Anterior cingulate cortex (tissue), 58 donors: ENCODE results near the gene SERPINE2.

Experiments
- DNase-seq, 58 donors: peaks; one replicate each; lab custom pipeline; 2025; lab: John Stamatoyannopoulos, UW

Gene SERPINE2

DNA sequence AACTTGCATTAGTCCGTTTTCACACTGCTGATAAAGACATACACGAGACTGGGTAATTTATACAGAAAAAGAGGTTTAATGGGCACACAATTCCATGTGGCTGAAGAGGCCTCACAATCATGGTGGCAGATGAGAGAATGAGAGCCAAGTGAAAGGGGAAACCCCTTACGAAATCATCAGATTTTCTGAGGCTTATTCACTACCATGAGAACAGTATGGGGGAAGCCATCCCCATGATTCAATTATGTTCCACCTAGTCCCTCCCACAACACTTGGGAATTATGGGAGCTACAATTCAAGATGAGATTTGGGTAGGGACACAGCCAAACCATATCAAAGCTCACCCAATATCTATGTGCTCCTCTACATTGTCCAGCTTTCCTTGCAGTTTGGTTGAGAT is 16.0 kb upstream of the SERPINE2 start:
- no peak for DNase-seq

DNA sequence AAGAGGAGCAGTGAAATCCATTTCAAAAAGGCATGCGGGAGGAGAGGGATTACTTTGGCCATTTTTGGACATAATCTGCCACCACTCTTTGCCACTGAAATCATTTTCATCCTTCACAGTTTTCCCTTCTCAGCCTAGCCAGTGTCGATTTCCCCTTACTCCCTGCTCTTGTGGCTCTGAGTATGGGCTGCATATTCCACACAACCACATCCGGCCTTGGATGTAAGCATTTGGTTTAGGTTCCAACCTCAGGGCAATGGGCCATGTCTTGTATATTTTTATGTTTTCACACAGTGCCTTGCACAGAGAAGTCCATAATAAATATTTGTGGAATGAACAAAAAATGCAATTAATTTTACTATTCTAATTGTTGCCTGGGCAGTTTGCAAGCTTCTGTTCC is 7.7 kb upstream of the SERPINE2 start:
- no peak for DNase-seq

DNA sequence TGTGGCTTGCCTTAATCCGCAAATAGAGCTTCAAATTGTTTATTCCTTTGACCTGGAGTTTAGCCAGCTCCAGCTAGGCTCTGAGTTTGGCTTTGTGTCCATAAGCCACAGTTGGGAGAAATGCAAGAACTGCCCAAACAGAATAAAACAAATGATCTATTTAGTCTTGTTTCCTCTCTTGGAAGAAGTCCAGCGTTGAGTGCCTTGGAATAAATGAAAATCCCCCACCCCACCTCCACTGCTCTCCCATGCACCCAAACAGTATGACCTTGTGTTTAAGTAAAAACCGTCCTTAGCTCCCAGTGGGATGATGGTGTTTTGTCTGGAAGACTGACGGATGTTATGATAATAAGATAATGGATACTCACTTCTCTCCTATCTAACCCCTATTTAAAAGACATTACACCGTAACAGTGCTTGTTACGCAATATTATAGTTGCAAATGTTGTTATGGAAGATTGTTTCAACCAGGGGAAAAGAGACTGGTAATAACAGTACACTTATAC is 3.2 kb upstream of the SERPINE2 start:
- peak in 38 of 58 donors; percentile 2 to 77 (median 28) for DNase-seq

DNA sequence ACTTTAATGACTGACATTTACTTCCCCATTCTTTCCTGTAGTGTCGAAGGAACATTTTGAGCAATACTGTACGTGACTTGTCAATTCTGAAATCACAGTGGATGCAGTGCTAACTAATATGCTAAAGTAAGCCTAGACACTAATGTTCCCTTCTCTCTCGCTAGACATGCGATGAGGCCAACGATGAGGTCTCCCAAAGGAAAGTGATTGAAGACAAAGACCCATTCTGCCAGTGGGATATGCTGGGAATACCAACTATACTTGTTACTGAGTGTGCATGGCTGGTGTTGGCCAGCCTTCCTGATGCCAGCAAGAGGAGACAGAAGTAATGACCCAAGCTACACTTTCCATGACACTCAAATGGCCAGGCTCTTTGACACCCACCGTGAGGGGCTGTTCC is 2.5 kb upstream of the SERPINE2 start:
- peak in 47 of 58 donors; percentile 3 to 81 (median 37) for DNase-seq

DNA sequence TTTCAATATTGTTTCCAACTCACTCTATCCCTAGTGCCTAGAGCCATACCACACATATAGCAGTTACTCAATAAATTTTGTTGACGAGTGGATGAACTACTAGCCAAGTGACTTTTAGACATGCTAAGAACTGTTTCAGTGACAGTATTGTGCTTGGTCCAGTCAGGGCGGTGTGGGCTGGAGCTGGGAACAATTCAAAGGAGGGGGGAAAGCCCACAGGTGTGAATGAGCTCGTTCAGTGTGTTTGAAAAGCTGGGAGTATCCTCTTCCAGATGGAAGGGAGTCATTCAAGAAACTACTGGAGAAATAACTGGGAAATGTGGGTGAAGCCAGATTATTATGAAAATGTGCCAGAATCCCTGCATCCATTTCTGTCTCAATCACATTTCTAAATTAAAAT is 1.7 kb upstream of the SERPINE2 start:
- DNase-seq, result no peak

DNA sequence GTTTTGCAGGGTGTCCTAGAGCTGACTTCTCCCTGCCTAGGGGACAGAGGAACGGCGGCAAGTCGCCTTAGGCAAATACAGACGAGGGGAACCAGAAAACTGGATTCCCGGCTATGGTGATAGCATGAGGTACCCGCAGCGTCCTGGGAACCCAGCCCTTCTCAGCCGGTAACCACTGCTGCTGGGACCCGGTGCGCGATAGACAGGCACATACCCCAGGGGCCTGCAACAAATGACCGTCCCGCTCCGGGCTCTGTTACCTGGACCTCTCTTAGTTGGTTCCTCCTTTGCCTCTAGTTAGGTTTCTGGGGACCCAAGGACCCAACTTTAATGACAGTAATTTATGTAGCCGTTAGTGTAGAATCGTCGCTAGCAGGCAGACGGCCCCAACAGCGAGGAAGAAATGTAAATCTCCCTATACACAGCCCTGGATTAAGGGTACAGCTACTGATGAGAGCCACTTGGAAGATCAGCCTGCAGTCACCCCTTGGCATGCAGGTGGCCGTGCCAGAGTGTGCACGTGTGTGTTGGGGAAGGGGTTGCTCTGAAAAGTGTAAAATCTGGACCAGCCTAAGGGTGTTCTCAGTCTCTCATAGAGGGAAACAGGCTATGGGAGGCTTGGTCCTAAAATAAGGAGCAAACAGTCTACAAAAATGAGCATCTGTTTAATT is 819 bp upstream of the SERPINE2 start:
- peak in 7 of 58 donors; percentile 45 to 81 (median 59) for DNase-seq

DNA sequence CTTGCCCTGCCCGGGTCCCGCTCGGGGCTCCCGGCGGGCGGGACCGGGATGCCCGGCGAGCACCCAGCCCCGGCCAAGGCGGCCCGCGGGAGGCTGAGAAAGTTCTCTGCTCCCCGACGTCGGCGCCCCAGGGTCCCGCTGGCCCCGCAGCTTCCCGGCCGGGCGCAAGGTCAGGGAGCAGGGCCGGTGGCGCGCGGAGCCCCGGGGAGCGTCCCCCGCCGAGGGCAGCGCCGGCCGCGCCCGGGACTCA is 331 bp downstream of the SERPINE2 start:
- DNase-seq, result no peak

DNA sequence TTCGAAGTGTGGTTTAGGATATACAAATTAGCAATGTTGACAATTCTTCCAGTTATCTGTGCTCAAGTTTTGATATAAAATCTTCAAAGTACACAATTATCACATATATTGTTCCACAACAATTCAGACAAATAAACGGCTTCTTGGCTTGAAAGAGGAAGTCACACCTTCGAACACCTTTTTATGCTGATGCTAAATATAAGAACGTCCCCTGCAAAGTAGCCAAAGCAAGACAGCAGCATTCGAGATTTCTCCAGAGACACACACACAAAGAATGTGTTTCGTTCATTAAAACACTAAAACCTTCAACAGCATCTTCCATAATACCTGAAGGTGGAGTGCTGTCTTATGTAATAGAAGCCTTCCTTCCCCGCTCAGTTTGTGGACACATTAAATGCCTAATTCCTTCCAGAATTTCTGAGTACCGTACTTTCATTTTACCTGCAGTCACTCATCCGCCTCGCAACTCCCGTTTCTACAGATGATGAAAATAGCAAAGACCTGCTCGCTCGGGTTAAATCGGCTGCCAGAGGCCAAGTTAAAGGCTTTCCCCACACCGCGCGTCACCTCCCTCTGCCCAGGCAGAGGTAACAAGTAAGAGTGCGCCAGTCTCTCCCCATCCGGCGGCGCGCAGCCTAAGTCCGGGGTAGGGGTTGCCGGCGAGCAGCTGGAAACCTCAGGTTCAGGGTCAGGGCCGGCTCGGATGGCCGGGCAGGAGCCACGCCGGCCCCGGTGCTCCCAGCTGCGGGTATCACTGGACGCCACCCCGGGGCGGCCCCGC is 847 bp downstream of the SERPINE2 start:
- peak in 10 of 58 donors; percentile 8 to 44 (median 16) for DNase-seq

DNA sequence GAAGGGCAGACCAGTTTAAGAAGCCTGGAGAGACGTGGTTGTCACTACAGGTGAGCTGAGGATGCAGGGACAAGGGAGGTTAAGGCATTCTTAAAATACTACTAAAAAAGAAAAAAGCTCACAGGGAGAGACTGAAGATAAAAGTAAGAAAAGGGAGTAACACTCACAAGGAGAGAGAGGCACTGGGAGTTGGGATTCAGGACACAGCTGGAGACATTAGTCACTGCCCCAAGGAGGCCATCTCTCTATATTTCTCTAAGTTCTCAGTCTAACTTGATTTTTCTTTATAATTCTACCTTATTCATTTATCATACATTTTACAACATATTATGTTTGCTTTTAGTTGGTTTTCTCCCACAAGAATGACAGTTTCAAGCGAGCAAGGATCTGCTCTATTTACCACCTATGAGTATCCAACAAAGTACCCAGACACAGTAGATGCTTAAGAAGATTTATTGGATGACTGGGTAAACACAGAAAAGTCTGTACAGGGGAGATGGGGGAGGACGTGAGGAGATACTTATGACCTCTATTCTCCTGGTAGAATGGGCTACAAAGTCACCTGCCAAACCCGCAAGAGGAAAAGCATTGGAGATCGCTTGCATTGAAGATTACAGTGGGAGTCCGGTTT is 2.2 kb downstream of the SERPINE2 start:
- no peak for DNase-seq

DNA sequence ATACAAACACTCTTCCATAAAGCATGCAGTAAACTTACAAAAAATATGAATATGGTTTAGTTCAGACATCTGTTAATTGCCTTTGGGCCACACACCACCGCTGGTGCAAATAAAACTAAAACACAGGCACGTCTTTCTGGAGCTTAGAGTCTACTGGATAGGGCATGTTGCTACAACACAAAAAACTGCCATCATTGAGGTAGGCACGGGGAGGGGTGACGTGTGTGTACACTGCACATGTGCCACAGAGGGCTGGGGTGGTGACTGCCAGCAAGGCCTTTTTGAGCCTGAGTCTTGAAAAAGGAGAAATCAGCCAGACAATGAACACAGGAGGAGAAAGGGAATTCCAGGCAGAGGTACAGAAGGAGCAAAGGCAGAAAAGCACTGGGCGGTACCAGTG is 5.1 kb downstream of the SERPINE2 start:
- peak in 2 of 58 donors; percentile 8 to 21 for DNase-seq

DNA sequence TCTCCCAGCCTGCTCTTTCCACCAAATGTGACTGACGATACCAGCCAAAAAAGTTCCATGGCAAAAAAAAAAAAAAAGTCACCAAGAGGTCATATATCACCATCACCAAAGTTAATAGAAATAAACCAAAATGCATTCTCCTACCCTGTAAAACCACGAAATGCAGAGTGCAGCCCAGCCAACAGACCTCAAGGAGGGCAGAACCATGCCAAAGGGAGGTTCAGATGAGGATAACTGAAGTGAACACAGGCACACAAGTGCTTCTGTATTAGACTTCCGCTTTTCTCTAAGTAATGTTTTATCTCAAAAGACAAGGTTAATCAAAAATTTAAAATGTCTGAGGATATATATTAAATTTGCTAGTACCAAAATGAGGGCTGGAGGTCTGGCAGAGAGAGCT is 5.5 kb downstream of the SERPINE2 start:
- DNase-seq, result no peak

DNA sequence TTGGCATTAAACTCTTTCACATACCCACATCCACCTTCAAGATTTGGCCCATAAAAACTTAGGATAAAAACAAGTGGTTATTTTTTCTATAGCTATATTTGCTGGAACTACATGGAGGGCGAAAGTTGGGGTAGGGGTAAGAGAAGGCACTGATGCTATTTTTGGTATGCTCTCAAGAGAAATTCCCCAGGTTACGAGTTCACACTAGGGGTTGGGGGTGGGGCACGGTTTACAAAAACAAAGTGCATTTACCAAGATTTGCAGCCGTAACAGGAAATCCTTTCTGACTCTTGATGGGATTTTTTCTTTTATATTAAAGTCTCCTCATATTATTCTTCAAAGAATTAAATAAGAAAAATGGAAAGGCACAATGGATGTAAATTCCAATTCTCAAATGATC is 6.8 kb downstream of the SERPINE2 start:
- no peak for DNase-seq

DNA sequence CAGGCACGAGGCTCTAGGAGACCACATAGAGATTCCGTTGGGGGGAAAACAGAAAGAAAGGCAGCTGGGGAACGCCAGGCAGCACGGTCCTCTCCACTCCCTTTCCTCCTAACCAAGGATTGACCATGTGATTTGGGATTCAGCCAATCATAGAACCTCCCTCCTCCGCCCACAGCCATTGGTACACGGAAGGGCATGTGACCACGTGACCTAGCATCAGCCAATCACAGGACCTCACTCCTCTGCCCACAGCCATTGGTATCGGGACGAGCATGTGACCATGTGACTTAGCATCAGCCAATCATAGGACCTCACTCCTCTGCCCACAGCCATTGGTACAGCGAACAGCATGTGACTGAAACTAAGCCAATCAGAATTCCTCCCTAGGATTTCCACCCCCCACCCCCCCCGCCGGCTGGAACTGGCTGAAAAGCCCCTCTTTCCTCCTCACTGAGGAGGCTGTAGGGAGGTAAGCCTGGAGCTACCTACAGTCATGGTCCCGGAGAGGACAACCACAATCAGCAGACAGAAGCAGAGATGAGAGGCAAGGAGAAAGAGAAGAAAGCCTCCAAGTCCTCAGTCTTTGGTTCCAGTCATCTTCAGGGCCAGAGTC is 7.6 kb downstream of the SERPINE2 start:
- DNase-seq, result no peak

DNA sequence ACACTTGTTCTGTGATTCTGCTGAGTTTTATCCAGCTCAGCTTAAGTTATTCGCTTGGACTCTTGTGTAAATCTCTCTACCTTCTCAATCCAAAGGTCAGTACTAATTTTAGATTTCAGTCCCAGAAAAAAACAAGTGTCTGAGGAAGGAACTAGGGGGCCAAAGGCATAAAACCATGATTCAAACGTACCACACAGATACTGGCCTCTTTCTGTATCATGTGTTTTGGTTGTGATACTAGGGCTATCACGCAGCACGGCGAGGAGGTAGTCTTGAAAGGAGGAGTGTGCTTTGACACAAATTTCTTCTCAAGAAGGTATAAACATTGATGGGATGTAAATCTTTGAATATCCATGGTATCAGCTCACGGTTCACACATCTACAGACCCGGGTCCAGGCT is 8.3 kb downstream of the SERPINE2 start:
- DNase-seq, result no peak

DNA sequence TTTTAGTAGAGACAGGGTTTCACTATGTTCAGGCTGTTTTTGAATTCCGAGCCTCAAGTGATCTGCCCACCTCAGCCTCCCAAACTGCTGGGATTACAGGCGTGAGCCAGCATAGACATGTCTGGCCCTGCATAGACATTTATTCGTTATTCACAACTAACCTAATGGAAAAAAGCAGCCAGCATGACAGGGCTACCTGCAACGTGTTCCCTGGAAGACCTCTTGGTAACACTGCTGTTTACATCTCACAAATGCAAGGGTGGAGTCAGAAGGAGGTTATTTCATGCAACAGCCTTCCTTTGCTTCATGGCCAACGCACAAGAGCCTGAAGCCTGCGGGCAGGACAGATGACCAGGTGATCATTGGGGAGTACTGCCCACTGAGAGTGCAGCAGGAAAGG is 9.2 kb downstream of the SERPINE2 start:
- no peak for DNase-seq

DNA sequence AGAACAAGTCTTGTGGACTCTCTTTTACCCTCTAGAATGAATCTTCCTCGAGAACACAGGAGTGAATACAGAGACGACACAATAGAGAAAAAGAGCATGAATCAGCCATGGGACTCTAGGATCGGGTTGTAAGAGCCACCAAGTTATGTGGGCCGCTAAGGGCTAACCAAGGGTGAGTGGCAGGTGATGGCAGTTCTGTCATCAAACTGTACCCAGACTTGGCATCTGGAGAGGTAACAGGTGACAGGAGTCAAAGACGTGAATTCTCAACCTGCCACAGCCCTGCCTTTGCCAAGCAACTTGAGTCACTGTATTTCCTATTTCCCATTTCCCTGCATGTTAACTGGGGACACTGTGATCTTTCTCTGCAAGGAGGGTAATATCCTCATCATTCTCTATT is 11.2 kb downstream of the SERPINE2 start:
- DNase-seq, result no peak

DNA sequence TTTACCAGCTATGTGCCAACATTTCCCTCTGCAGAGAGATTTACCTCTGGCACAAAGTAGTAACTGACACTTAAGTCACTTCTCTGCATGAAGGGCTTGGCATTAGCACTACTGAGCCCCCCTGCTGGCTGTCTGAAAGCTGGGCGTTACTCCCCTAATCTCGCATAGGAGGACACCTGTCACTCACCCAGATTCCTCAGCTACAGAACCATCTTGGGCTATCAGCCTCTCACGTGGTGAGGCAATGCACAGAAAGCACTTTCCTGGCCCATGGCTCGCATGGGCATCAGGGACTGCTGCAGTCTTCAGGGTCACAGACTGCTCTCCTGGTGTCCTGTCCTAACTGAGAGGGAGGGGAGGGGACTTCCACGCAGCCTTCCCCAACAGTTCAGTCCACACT is 12.0 kb downstream of the SERPINE2 start:
- DNase-seq, result no peak

DNA sequence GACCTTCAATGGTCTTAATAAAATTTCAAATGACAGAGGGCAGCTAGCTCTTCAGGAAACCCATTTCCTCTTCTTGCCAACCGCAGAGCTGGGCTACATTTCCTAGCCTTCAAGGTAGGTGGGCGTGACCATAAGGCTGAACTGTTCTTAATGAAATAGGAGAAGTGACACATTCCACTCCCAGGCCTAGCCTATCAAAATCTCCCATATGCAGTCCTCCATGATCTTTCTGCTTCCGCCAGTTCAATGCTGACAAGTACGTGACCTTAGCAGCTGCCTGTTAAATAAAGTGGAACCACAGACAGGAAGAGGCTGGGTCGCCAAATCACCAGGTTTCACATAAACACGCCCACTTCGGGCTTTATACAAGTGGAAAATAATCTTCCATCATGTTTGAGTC is 13.2 kb downstream of the SERPINE2 start:
- DNase-seq, result no peak

DNA sequence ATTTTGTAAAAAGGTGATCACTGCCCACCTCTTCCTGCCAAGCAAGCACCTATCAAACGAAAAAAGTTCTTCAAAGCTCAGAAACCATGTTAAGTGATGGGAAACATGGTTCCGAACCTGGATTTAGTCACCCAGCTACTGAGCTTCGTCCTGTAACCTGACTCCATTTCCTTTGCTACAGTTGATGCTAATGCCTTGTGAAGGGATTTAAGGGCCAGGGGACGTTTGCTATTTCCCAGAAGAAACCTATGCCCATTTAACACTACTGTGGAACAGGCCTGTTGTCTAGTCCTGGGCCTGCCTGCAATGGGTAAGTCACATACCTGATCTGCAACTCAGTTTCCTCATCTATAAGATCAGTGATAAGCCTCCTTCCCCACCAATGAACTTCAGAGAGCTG is 14.8 kb downstream of the SERPINE2 start:
- DNase-seq, result no peak

DNA sequence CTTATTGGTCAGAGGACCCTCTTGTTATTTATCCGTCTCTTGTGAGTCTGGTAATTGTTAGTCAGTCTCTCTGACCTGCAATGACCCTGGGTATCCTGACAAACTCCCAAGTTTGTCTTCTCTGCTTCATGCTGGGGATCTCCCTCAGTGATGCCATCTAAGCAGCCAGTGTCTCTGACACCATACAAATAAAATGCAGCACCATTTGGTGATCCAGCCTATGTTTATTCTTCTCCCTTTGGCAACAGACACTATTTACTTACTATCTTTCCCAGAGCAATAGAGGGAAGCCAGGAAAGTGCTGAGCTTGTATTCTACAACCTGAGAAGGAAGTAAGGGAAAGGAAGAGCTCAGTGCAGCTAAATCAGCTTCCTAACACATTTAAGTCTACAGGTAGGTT is 15.9 kb downstream of the SERPINE2 start:
- no peak for DNase-seq

DNA sequence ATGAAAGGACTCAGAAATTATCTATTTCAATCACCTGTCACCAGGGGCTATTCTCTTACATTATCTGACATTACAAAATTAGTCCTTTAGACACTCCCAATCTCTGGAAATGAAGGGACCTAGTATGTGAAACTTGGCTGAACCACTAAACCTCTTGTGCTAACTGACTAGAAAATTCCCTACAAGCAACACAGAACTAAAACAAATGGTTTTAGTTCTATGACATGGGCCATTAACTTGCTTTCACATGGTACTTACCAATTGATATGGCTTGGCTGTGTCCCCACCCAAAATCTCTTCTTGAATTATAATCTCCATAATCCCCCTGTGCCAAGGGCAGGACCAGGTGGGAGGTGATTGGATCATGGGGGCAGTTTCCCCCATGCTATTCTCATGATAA is 16.6 kb downstream of the SERPINE2 start:
- no peak for DNase-seq
